ENCODE measurements around the gene HLA-DRA.
"Not testable (repeated sequence)": the region's sequence is repeated elsewhere in the genome, so short reads cannot be mapped to it uniquely, and the experiment has no call there.

The HLA-DRA gene

DNA sequence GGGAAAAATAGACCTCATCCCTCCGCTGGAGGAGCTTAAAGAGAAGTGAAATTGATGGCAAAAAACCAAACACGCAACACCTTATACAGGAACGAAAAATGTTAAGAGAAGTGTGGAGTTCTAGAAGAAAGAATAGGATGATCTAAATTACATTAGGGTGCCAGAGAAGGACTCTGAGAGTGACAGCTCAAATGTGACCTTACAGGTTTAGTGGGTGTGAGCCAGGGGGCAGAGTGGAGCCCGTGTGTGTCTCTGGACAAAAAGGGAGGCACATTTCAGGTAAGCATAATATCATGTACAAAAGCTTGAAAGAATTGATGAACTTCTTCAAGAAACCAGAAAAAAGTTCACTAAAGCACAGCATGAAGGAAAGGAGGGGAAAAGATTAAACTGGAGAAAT, 20.8 kb downstream of the HLA-DRA start:
- TF ChIP-seq, protein P1, sequence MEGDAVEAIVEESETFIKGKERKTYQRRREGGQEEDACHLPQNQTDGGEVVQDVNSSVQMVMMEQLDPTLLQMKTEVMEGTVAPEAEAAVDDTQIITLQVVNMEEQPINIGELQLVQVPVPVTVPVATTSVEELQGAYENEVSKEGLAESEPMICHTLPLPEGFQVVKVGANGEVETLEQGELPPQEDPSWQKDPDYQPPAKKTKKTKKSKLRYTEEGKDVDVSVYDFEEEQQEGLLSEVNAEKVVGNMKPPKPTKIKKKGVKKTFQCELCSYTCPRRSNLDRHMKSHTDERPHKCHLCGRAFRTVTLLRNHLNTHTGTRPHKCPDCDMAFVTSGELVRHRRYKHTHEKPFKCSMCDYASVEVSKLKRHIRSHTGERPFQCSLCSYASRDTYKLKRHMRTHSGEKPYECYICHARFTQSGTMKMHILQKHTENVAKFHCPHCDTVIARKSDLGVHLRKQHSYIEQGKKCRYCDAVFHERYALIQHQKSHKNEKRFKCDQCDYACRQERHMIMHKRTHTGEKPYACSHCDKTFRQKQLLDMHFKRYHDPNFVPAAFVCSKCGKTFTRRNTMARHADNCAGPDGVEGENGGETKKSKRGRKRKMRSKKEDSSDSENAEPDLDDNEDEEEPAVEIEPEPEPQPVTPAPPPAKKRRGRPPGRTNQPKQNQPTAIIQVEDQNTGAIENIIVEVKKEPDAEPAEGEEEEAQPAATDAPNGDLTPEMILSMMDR (IDR thresholded peaks at IDR 0.05; ENCODE audit: extremely low read depth, missing control alignments), result no peak
- DNase-seq (ENCODE audit: low spot score), result no peak

DNA sequence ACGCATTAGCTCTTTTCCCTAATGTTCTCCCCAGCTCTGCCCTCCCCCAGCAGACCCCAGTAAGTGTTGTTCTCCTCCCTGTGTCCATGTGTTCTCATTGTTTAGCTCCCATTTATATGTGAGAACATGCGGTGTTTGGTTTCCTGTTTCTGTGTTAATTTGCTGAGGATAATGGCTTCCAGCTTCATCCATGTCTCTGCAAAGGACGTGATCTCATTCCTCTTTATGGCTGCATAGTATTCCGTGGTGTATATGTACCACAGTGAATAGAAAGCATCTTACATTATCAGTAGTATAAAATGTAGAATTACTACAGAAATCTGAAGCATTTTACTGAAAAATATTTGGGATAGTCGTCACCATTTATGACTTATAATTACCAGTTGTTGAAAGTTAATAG, 21.8 kb downstream of the HLA-DRA start:
- no peak for DNase-seq (ENCODE audit: low spot score)
- TF ChIP-seq, protein P1 (IDR thresholded peaks at IDR 0.05; ENCODE audit: extremely low read depth, missing control alignments), result no peak

DNA sequence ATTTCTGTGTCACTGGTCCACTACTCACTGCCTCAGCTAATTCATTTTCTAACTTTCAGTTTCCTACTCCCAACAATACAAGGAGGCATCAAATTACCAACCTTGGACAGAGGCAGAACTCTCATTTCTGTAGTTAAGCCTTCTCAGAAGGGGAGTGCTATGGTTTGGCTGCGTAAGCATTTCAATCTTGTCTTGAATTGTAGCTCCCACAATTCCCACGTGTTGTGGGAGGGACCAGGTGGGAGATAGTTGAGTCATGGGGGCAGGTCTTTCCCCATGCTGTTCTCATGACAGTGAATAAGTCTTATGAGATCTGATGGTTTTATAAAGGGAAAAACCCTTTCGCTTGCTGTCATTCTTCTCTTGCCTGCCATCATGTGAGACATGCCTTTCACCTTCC, 22.9 kb downstream of the HLA-DRA start:
- TF ChIP-seq, protein P1 (IDR thresholded peaks at IDR 0.05; ENCODE audit: extremely low read depth, missing control alignments), result no peak
- peak; percentile 49 for DNase-seq (ENCODE audit: low spot score)

DNA sequence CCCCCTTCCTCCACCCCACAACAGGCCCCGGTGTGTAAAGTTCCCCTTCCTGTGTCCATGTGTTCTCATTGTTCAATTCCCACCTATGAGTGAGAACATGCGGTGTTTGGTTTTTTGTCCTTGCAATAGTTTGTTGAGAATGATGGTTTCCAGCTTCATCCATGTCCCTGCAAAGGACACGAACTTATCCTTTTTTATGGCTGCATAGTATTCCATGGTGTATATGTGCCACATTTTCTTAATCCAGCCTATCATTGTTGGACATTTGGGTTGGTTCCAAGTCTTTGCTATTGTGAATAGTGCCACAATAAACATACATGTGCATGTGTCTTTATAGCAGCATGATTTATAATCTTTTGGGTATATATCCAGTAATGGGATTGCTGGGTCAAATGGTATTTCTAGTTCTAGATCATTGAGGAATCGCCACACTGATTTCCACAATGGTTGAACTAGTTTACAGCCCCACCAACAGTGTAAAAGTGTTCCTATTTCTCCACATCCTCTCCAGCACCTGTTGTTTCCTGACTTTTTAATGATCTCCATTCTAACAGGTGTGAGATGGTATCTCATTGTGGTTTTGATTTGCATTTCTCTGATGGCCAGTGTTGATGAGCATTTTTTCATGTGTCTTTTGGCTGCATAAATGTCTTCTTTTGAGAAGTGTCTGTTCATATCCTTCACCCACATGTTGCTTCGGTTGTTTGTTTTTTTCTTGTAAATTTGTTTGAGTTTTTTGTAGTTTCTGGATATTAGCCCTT, 28.2 kb downstream of the HLA-DRA start:
- not testable (repeated sequence) for DNase-seq (ENCODE audit: low spot score)

DNA sequence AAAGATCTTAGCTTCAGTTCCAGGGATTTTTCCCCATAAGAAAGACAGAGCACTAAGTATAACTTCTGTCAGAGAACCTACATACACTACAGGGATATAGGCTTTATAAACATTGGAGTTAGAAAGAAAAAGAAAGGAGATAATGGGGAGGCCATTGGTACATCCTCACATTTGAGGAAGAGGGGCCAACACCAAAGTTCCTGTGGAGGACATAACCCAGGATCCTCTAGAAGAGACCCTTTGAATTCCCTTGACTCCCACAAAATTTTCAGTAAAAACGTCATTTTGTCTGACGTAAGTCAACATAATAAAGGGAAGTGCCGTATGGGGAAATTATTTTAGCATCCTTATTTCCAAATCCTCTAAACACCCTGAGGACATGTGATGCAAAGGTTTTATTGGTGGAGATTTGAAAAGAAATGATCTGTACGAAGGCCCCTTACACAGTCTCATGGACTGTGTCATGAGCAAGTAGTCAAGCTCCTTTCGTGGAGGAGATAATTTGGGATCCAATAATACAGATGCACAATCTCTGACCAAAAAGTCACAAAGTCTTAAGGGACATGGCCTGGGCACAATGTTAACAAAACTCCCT, 33.2 kb downstream of the HLA-DRA start:
- no peak for DNase-seq (ENCODE audit: low spot score)
- TF ChIP-seq, protein P1 (IDR thresholded peaks at IDR 0.05; ENCODE audit: extremely low read depth, missing control alignments), result no peak

DNA sequence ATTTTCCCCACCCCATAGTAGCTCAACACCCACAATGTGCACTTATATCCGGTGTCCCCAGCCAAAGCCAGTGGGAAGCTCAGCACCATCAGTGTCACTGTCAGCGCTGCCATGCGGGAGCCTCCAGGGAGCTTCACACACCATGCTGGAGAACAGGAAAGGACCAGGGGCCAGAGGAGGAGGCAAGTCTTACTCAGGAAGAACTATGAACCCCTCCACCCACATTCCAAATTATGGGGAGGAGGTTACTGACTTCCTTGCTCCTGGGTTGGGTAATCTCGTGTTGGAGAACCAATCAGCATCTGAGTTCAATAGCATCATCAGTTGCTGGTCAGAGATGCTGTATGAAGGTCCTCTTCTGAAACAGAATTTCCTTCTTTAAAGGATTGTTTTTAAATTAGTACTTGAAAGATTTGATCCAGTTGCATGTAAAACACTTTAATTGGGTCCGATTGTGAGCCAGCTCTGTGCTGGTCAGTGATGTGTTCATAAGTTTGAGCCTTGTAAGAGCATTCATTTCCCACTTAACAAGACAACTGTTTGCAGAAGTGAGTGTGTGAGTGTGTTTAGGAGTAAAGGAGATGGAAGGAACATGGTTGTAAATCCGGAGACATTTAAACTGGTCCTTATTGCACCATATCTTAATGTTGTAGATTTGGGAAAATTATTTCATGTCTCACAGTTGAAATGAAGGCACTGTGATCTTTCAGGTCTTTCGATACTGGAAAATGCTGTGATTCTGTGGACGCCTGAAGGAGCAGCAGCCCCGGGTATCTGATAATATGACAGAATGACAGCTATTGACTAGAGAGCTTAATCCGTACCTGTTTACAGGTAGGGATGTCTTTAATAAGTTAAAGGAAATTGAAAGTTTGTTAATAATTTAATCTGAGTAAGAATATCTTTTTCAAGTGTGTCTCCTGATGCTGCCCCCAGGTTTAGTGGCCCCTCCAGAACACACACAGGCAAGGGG, 34.0 kb downstream of the HLA-DRA start:
- DNase-seq (ENCODE audit: low spot score), result peak; percentile 50

DNA sequence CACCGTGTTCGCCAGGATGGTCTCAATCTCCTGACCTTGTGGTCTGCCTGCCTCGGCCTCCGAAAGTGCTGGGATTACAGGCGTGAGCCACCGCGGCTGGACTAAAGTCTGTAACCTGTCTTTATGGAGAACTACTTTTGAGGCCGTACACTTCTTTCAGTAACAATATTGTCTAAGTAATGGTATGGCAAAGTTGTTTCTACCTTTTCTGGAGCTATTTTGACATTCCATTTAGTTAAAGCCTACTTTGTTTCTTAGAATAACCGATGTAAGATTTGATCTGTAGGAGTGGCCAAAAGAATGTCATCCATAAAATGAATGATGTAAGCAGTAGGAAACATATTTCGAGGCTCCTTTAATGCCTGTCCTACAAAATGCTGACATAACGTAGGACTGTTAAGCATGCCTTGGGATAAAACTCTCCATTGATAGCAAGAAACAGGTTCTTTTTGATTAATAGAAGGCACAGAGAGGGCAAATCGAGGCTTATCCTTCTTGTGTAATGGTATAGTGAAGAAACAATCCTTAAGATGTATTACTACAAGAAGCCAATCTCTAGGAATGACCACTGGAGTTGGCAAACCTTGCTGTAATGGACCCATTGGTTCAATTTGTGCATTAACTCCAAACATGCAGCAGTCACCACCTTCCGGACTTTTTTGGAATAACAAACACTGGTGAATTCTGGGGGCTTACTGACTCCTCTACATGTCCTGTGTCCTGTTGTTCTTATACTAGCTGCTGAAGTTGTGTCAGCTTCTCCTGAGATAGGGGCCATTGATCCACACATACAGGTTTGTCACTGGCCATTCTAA, 35.9 kb downstream of the HLA-DRA start:
- TF ChIP-seq, protein P1 (IDR thresholded peaks at IDR 0.05; ENCODE audit: extremely low read depth, missing control alignments), result no peak
- no peak for DNase-seq (ENCODE audit: low spot score)
